Stomach (tissue), 9 donors: ENCODE data around the gene SLC25A53. TPM values are rescaled to one million over a fixed set of nuclear protein-coding genes. Genes with fewer than 3 reads are reported as not detected.
"Not testable (repeated sequence)": the region's sequence is repeated elsewhere in the genome, so short reads cannot be mapped to it uniquely, and the experiment has no call there.

Experiments
- DNase-seq, 2 donors: peaks; one replicate each; pipeline versions ENCODE4 v3.0.0 to v3.0.0-alpha.2; 2013 to 2019
- H3K27ac ChIP-seq, 5 donors: fragments of 200-600 bp in 4 of 5; sonication (generic) in 4 of 5; one replicate each; pipeline ENCODE4 v1.5.1; 2013 to 2019; ENCODE audit warnings: mild to moderate bottlenecking in 1 of 5, moderate library complexity in 1 of 5
- H3K27me3 ChIP-seq, 3 donors: fragments of 200-600 bp; sonication (generic); one replicate each; pipeline ENCODE4 v1.5.1; 2017 to 2019; ENCODE audit warnings: mixed run types in 1 of 3
- H3K36me3 ChIP-seq, 4 donors: fragments of 200-600 bp; sonication (generic); 1 replicate in 3 of 4; 2 replicates in 1 of 4; pipeline ENCODE4 v1.5.1; 2016 to 2019
- H3K4me1 ChIP-seq, 4 donors: fragments of 200-600 bp; sonication (generic); one replicate each; pipeline ENCODE4 v1.5.1; 2016 to 2019
- H3K4me3 ChIP-seq, 4 donors: fragments of 200-600 bp; sonication (generic) in 3 of 4; one replicate each; pipeline ENCODE4 v1.5.1; 2016 to 2019; ENCODE audit warnings: mild to moderate bottlenecking in 1 of 4
- H3K9me3 ChIP-seq, 4 donors: fragments of 200-600 bp; sonication (generic); one replicate each; pipeline ENCODE4 v1.5.1; 2016 to 2019
- EP300 ChIP-seq: sonication (generic); formaldehyde crosslinking; IDR thresholded peaks from one replicate; pipeline ENCODE4 v1.6.1; 2017; ENCODE audit warnings: antibody characterized with exemption
- POLR2A ChIP-seq, 4 donors: fragments of 450-650 bp; IDR thresholded peaks; one replicate each; pipeline ENCODE4 v1.6.1; 2016; ENCODE audit warnings: antibody characterized with exemption in 4 of 4, control low read depth in 2 of 4, mild to moderate bottlenecking in 1 of 4, moderate library complexity in 1 of 4
- POLR2AphosphoS5 ChIP-seq, 3 donors: sonication (generic); formaldehyde crosslinking; IDR thresholded peaks; one replicate each; pipeline ENCODE4 v1.6.1; 2016; ENCODE audit warnings: antibody characterized with exemption in 3 of 3
- WGBS, 5 donors: extraction: QIAGEN DNeasy Blood & Tissue Kit in 3 of 5; methylation state at CpG; one replicate each; pipeline versions ENCODE4 v1.1.5 to v1.1.7; 2013 to 2018; 5-methylcytosine and 5-hydroxymethylcytosine counted together
- intact Hi-C: fragments of 100-400 bp; cut with DNase I; formaldehyde crosslinking; loops from one replicate; pipeline ENCODE4 v1.15.1; 2023; ENCODE audit warnings: low total_unique reads
- polyA plus RNA-seq, 3 donors: library from polyadenylated mRNA; stranded (reverse); fragments of 200-250 nt; gene quantifications; one replicate each; pipeline ENCODE4 v1.2.3, GENCODE V29; 2013
- total RNA-seq, 5 donors: library from RNA; depleted of rRNA; stranded (reverse); fragments of >200 nt; gene quantifications; one replicate each; pipeline versions ENCODE4 v1.1.0 to v1.2.3, GENCODE V29; 2014 to 2016
- TF ChIP-seq, protein P1 (sequence below), 7 experiments: fragments of 450-650 bp in 4 of 7; fragments of 200-600 bp in 3 of 7; sonication (generic) in 3 of 7; IDR thresholded peaks; one replicate each; pipeline ENCODE4 v1.5.1; 2016 to 2019; ENCODE audit warnings: antibody characterized with exemption in 7 of 7, control low read depth in 2 of 7, mild to moderate bottlenecking in 1 of 7
- donor health status: healthy with polysubstance abuse.
- donor health status: Bipolar disorder and iron deficiency.
- donor health status: healthy.

Gene SLC25A53
- total and polyA plus RNA-seq, 8 donors = 2.9 to 118 (median 6.4) TPM

DNA sequence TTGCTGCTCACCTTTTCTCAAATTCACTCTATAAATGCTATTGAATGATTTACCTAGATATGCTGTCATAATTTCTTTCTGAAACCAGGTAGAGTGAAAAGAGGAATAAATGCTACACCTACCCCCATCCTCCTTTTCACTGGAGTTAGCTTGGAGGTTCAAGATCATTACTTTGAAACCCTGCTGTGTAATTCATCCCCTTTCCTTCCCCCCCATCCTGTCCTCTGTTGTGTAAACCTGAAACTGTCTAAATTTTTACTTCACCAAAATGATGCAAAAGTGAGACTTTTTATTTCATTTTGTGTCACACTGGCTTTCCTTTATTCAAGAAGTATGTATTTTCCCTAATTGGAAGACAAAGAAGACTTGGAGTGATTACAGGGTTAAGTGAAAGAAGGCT, 39.0 kb downstream of the SLC25A53 start:
- H3K4me3 ChIP-seq = no peak overlapping the region
- H3K9me3 ChIP-seq = no peaks in the 10 kb centered on the region
- DNase-seq = no peak
- TF ChIP-seq, protein P1, sequence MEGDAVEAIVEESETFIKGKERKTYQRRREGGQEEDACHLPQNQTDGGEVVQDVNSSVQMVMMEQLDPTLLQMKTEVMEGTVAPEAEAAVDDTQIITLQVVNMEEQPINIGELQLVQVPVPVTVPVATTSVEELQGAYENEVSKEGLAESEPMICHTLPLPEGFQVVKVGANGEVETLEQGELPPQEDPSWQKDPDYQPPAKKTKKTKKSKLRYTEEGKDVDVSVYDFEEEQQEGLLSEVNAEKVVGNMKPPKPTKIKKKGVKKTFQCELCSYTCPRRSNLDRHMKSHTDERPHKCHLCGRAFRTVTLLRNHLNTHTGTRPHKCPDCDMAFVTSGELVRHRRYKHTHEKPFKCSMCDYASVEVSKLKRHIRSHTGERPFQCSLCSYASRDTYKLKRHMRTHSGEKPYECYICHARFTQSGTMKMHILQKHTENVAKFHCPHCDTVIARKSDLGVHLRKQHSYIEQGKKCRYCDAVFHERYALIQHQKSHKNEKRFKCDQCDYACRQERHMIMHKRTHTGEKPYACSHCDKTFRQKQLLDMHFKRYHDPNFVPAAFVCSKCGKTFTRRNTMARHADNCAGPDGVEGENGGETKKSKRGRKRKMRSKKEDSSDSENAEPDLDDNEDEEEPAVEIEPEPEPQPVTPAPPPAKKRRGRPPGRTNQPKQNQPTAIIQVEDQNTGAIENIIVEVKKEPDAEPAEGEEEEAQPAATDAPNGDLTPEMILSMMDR (IDR thresholded peaks at IDR 0.05) = no peak
- TF ChIP-seq EP300 (no peak), POLR2AphosphoS5 (IDR thresholded peaks at IDR 0.05) (no peak), POLR2A (IDR thresholded peaks at IDR 0.05) (no peak)
- H3K27me3 ChIP-seq = peaks cover 0 to 14% (median 0%) of the 10 kb centered on the region in 3 donors
- no peaks in the 10 kb centered on the region for H3K36me3 ChIP-seq
- no peak overlapping the region for H3K27ac ChIP-seq
- H3K4me1 ChIP-seq = peaks cover 0 to 4% (median 2%) of the 10 kb centered on the region in 4 donors
- intact Hi-C loops = no loop called here

GRCh38 chrX:104113222-104113965, 43.4 kb downstream of the SLC25A53 start:
- Histone ChIP-seq H3K27ac (peak overlapping the region in 4 of 5 donors; percentile 57 to 82 (median 70)), H3K36me3 (no peaks in the 10 kb centered on the region), H3K4me1 (peaks cover 0 to 5% (median 2%) of the 10 kb centered on the region in 4 donors), H3K4me3 (peak overlapping the region; percentile 50 to 60 (median 58)), H3K27me3 (peaks cover 0 to 22% (median 0%) of the 10 kb centered on the region in 3 donors), H3K9me3 (no peaks in the 10 kb centered on the region)
- WGBS, 5 donors = 3 to 37% (median 12%) methylated on average over 14 to 24 of the region's 24 CpGs
- TF ChIP-seq POLR2AphosphoS5 (IDR thresholded peaks at IDR 0.05) (no peak), EP300 (no peak), POLR2A (IDR thresholded peaks at IDR 0.05) (no peak)
- TF ChIP-seq, protein P1 (IDR thresholded peaks at IDR 0.05) = peak in 4 of 7 experiments; percentile 23 to 50 (median 32)
- intact Hi-C loops = no loop called here
- peak; percentile 57 to 79 for DNase-seq

- peak within 1 kb of the TSS; percentile 50 to 60 (median 58) for H3K4me3 ChIP-seq
- 0 to 33% (median 3%) methylated on average over 4 to 62 of the region's 67 CpGs for WGBS, 5 donors
- intact Hi-C loops = no loop called here
These were observed 44.4 kb downstream of the SLC25A53 start, which contains the start of gene ZCCHC18 for GRCh38 chrX:104112326-104112951. ZCCHC18 (plus strand) TSS chrX:104112523; CDS start chrX:104114112, 1,589 bp downstream.

DNA sequence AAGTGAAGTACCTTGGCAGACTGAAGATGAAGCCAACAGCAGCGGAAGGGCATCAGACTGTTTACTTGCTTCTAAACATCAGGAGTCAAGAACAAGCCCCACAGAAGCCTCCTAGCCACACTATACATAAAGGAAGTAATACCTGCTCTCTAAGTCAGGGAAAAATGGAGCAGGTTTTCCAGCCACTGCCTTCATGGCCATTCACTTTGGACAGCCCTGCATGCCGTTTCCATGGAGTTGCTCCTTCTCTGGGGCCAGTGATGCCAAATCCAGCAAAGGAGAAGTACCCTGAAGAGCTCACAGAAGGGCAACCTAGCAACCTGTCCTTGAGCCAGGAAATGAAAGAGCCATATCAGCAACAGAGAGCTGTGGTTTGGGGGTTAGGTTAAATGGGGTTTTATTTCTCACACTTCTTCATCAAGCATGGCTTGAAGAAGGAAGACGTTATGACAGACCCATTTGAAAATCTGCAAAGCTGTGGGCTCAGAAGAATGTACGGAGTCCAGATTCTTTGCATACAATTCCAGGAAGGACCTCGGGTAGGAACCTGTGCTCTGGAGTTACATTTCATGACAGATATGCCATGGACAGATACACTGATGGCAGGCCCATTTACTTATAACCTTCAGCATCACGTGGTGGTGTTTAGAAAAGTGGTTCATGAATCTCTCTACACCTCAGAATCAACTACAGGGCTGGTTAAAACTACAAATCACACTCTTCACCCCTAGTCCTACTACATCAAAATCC, 46.1 kb downstream of the SLC25A53 start:
- H3K9me3 ChIP-seq, H3K4me3 ChIP-seq, H3K36me3 ChIP-seq, H3K27ac ChIP-seq, intact Hi-C loops, H3K4me1 ChIP-seq, DNase-seq: not testable (repeated sequence)
- 43 to 69% (median 60%) methylated on average over 4 to 6 of the region's 6 CpGs for WGBS, 5 donors
- peaks cover 0 to 22% (median 0%) of the 10 kb centered on the region in 3 donors for H3K27me3 ChIP-seq

More at GRCh38 chrX:104112326-104112951, 44.4 kb downstream of the SLC25A53 start, which contains the start of gene ZCCHC18:
- Histone ChIP-seq H3K36me3 (no peaks in the 10 kb centered on the region), H3K27me3 (peaks cover 0 to 22% (median 0%) of the 10 kb centered on the region in 3 donors), H3K4me1 (peaks cover 0 to 5% (median 2%) of the 10 kb centered on the region in 4 donors), H3K27ac (peak within 1 kb of the TSS; percentile 48 to 82 (median 58)), H3K9me3 (no peaks in the 10 kb centered on the region)
- TF ChIP-seq, protein P1 (IDR thresholded peaks at IDR 0.05) = no peak
- no peak for TF ChIP-seq EP300
- TF ChIP-seq POLR2A (IDR thresholded peaks at IDR 0.05) = no peak
- TF ChIP-seq POLR2AphosphoS5 (IDR thresholded peaks at IDR 0.05) = no peak
- peak; percentile 28 to 87 for DNase-seq
